Neural progenitor cell (in vitro differentiated cells): ENCODE data around the gene FXYD2.

Experiments
- CTCF ChIP-seq: fragments of 200-600 bp; sonication (generic); IDR thresholded peaks from 2 replicates; pipeline ENCODE4 v1.5.1; 2017; ENCODE audit warnings: antibody characterized with exemption, mild to moderate bottlenecking
- EZH2 ChIP-seq: fragments of 200-600 bp; sonication (generic); IDR thresholded peaks from 2 replicates; pipeline ENCODE4 v1.6.1; 2017; ENCODE audit warnings: antibody characterized with exemption, mild to moderate bottlenecking, moderate library complexity
- EZH2phosphoT487 ChIP-seq: fragments of 200-600 bp; sonication (generic); IDR thresholded peaks from 2 replicates; pipeline ENCODE4 v1.6.1; 2017; ENCODE audit warnings: antibody characterized with exemption

DNA sequence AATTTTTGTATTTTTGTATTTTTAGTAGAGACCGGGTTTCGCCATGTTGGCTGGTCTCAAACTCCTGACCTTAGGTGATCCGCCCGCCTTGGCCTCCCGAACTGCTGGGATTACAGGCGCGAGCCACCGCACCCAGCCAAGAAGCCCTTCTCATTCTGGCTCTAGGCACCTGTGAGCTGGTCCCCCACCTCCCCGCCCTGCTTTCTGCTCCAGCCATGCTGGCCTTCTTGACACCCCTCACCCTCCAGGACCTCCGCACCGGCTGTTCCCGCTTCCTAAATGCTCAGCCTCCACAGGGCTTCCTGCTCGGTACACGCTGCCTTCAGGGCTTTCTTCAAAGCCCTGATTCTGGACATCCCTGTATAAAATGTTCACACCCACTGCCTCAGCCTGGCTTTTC lies 5.5 kb upstream of the FXYD2 start:
- no peak for TF ChIP-seq EZH2phosphoT487
- TF ChIP-seq CTCF, result no peak
- TF ChIP-seq EZH2, result no peak
